Breast epithelium (tissue), 3 donors: ENCODE measurements around the gene COX8C.
"Not testable (repeated sequence)": the region's sequence is repeated elsewhere in the genome, so short reads cannot be mapped to it uniquely, and the experiment has no call there.

Experiments
- POLR2AphosphoS5 ChIP-seq, 3 donors: sonication (generic); formaldehyde crosslinking; IDR thresholded peaks; one replicate each; pipeline ENCODE4 v1.6.1; 2017; ENCODE audit warnings: antibody characterized with exemption in 3 of 3
- TF ChIP-seq, protein P1 (sequence below), 3 donors: fragments of 450-650 bp; IDR thresholded peaks; one replicate each; pipeline ENCODE4 v1.5.1; 2016 to 2017; ENCODE audit warnings: antibody characterized with exemption in 3 of 3, mild to moderate bottlenecking in 3 of 3, moderate library complexity in 3 of 3

DNA sequence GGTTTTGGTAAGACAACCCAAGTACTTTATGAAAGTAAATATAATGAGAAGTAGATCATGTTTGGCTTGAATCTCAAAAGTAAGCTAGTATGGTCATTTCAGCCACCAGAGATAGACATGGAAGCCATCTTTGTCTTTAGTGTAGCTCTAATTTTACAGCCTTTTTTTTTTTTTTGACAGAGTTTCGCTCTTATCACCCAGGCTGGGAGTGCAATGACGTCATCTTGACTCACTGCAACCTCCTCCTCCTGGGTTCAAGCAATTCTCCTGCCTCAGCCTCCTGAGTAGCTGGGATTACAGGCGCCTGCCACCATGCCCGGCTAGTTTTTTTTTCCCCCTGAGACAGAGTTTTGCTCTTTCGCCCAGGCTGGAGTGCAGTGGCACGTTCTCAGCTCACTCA is 7.9 kb downstream of the COX8C start:
- TF ChIP-seq POLR2AphosphoS5 (IDR thresholded peaks at IDR 0.05) = not testable (repeated sequence)
- TF ChIP-seq, protein P1, sequence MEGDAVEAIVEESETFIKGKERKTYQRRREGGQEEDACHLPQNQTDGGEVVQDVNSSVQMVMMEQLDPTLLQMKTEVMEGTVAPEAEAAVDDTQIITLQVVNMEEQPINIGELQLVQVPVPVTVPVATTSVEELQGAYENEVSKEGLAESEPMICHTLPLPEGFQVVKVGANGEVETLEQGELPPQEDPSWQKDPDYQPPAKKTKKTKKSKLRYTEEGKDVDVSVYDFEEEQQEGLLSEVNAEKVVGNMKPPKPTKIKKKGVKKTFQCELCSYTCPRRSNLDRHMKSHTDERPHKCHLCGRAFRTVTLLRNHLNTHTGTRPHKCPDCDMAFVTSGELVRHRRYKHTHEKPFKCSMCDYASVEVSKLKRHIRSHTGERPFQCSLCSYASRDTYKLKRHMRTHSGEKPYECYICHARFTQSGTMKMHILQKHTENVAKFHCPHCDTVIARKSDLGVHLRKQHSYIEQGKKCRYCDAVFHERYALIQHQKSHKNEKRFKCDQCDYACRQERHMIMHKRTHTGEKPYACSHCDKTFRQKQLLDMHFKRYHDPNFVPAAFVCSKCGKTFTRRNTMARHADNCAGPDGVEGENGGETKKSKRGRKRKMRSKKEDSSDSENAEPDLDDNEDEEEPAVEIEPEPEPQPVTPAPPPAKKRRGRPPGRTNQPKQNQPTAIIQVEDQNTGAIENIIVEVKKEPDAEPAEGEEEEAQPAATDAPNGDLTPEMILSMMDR (IDR thresholded peaks at IDR 0.05) = not testable (repeated sequence)
